CD14-positive monocyte (primary cell): ENCODE measurements around the gene CDC42EP4. TPM values are rescaled to one million over a fixed set of nuclear protein-coding genes. Genes with fewer than 3 reads are reported as not detected.

Source experiments
- DNase-seq, 3 donors: peaks; one replicate each; pipeline ENCODE4 v3.0.0-alpha.2; 2011 to 2022
- H2AFZ ChIP-seq: 2 replicates; pipeline ENCODE4 v1.6.0; 2012; ENCODE audit warnings: mild to moderate bottlenecking, low read depth, low read length, inconsistent platforms; ENCODE audit not compliant: insufficient read depth, poor library complexity, severe bottlenecking
- H3K27ac ChIP-seq, 2 donors: 1 replicate in 1 of 2; 2 replicates in 1 of 2; pipeline ENCODE4 v1.5.1; 2012 to 2013; ENCODE audit warnings: low read length in 2 of 2, control low read depth in 1 of 2, inconsistent platforms in 1 of 2, low read depth in 1 of 2, mild to moderate bottlenecking in 1 of 2
- H3K27me3 ChIP-seq, 2 donors: one replicate each; pipeline versions ENCODE4 v1.6.0 to v1.6.1; 2011 to 2013; ENCODE audit warnings: low read length in 2 of 2; ENCODE audit not compliant: control insufficient read depth in 2 of 2, insufficient read depth in 2 of 2
- H3K36me3 ChIP-seq, 2 donors: replicated peaks in 1 of 2; 1 replicate in 1 of 2; 2 replicates in 1 of 2; pipeline versions ENCODE4 v1.5.1 to v1.6.1; 2012 to 2013; ENCODE audit warnings: low read length in 2 of 2, control low read depth in 1 of 2, inconsistent platforms in 1 of 2, mild to moderate bottlenecking in 1 of 2; ENCODE audit not compliant: insufficient read depth in 2 of 2, control insufficient read depth in 1 of 2
- H3K4me1 ChIP-seq, 2 donors: 1 replicate in 1 of 2; 2 replicates in 1 of 2; pipeline versions ENCODE4 v1.5.1 to v1.6.1; 2012 to 2013; ENCODE audit warnings: low read length in 2 of 2, control low read depth in 1 of 2, inconsistent platforms in 1 of 2, mild to moderate bottlenecking in 1 of 2, moderate library complexity in 1 of 2; ENCODE audit not compliant: insufficient read depth in 2 of 2, control insufficient read depth in 1 of 2
- H3K4me2 ChIP-seq: replicated peaks from 2 replicates; pipeline ENCODE3; 2012; ENCODE audit warnings: low read length, moderate library complexity, mild to moderate bottlenecking; ENCODE audit not compliant: poor library complexity, severe bottlenecking; ENCODE audit errors: extremely low read depth
- H3K4me3 ChIP-seq, 3 experiments: fragments of 200-600 bp in 1 of 3; sonication (generic) in 1 of 3; replicated peaks in 1 of 3; 1 replicate in 2 of 3; 2 replicates in 1 of 3; pipeline ENCODE4 v1.5.1; 2011 to 2013; ENCODE audit warnings: low read length in 3 of 3, mild to moderate bottlenecking in 3 of 3, control low read depth in 2 of 3, low read depth in 2 of 3, inconsistent platforms in 1 of 3, moderate library complexity in 1 of 3
- H3K79me2 ChIP-seq: 2 replicates; pipeline ENCODE4 v1.6.0; 2012; ENCODE audit warnings: mild to moderate bottlenecking, control low read depth, inconsistent platforms, low read length, moderate library complexity; ENCODE audit not compliant: insufficient read depth
- H3K9ac ChIP-seq: 2 replicates; pipeline ENCODE4 v1.6.0; 2017; ENCODE audit warnings: low read length, mild to moderate bottlenecking; ENCODE audit not compliant: insufficient read depth, poor library complexity, severe bottlenecking
- H3K9me3 ChIP-seq, 2 donors: replicated peaks in 1 of 2; 1 replicate in 1 of 2; 2 replicates in 1 of 2; pipeline versions ENCODE4 v1.5.1 to v1.6.1; 2012 to 2013; ENCODE audit warnings: low read length in 2 of 2, control low read depth in 1 of 2; ENCODE audit not compliant: control insufficient read depth in 1 of 2, insufficient read depth in 1 of 2
- H4K20me1 ChIP-seq: 2 replicates; pipeline ENCODE4 v1.6.0; 2012; ENCODE audit warnings: mild to moderate bottlenecking, low read length, control low read depth, moderate library complexity; ENCODE audit not compliant: insufficient read depth
- H3K27ac Mint-ChIP-seq, 7 donors: one replicate each; pipeline ENCODE4 v1.8.0; 2020; ENCODE audit warnings: mild to moderate bottlenecking in 7 of 7, mixed read lengths in 7 of 7, moderate library complexity in 6 of 7, inconsistent platforms in 2 of 7
- H3K27me3 Mint-ChIP-seq, 3 donors: one replicate each; pipeline ENCODE4 v1.8.0; 2021 to 2022; ENCODE audit warnings: low read depth in 3 of 3, mild to moderate bottlenecking in 3 of 3, mixed read lengths in 3 of 3, moderate library complexity in 3 of 3, inconsistent platforms in 1 of 3
- H3K36me3 Mint-ChIP-seq, 2 donors: one replicate each; pipeline ENCODE4 v1.8.0; 2020; ENCODE audit warnings: mixed read lengths in 2 of 2, inconsistent platforms in 1 of 2, mild to moderate bottlenecking in 1 of 2
- H3K4me1 Mint-ChIP-seq: one replicate; pipeline ENCODE4 v1.8.0; 2020; ENCODE audit warnings: mild to moderate bottlenecking, mixed read lengths
- H3K4me3 Mint-ChIP-seq, 2 donors: one replicate each; pipeline ENCODE4 v1.8.0; 2020; ENCODE audit warnings: mild to moderate bottlenecking in 2 of 2, mixed read lengths in 2 of 2, moderate library complexity in 1 of 2
- H3K9me3 Mint-ChIP-seq, 7 donors: one replicate each; pipeline ENCODE4 v1.8.0; 2020 to 2022; ENCODE audit warnings: mixed read lengths in 7 of 7, mild to moderate bottlenecking in 6 of 7, moderate library complexity in 6 of 7, inconsistent platforms in 2 of 7
- CTCF ChIP-seq: fragments of 200-600 bp; IDR thresholded peaks from one replicate; pipeline ENCODE4 v1.8.0; 2022; ENCODE audit warnings: antibody characterized with exemption, mild to moderate bottlenecking
- WGBS: methylation state at CpG from one replicate; pipeline ENCODE4 v1.1.5; 2013; ENCODE audit warnings: missing lambda C conversion rate; ENCODE audit not compliant: insufficient coverage; 5-methylcytosine and 5-hydroxymethylcytosine counted together
- intact Hi-C, 2 donors: fragments of 100-400 bp; cut with micrococcal nuclease; formaldehyde crosslinking; loops; one replicate each; pipeline versions ENCODE4 v1.15.0 to v1.15.1; 2023
- polyA plus RNA-seq, 3 donors: library from polyadenylated mRNA; depleted of rRNA in 1 of 3; unstranded in 2 of 3; stranded (reverse) in 1 of 3; fragments of 300-500 nt in 2 of 3; fragments of >200 nt in 1 of 3; fragmentation: Illumina TruSeq in 2 of 3; gene quantifications; 1 replicate in 2 of 3; 2 replicates in 1 of 3; pipeline ENCODE4 v1.2.3, GENCODE V29; 2012 to 2021

Gene CDC42EP4
- polyA plus RNA-seq, 3 donors = 6.4 to 12.7 (median 6.6) TPM

GRCh38 chr17:73278465-73279453 lies 33.0 kb downstream of the CDC42EP4 start:
- Mint-ChIP-seq H3K9me3 (peaks cover 0 to 1% (median 0%) of the 10 kb centered on the region in 7 donors), H3K4me1 (no peaks in the 10 kb centered on the region), H3K27ac (peak overlapping the region in 1 of 7 donors; percentile 26), H3K27me3 (peaks cover 0 to 7% (median 5%) of the 10 kb centered on the region in 3 donors), H3K4me3 (no peak overlapping the region), H3K36me3 (peaks cover 5 to 12% of the 10 kb centered on the region in 2 donors)
- Histone ChIP-seq H2AFZ (no peak overlapping the region), H3K36me3 (no peaks in the 10 kb centered on the region), H3K4me1 (no peaks in the 10 kb centered on the region), H3K27ac (no peak overlapping the region), H3K4me2 (no peak overlapping the region), H3K27me3 (no peaks in the 10 kb centered on the region), H3K9ac (no peak overlapping the region), H3K9me3 (no peaks in the 10 kb centered on the region), H3K79me2 (no peaks in the 10 kb centered on the region), H3K4me3 (no peak overlapping the region), H4K20me1 (no peaks in the 10 kb centered on the region)
- DNase-seq = no peak
- intact Hi-C loops = no loop called here
- TF ChIP-seq CTCF = no peak
- WGBS = 97% methylated on average over 5 of the region's 14 CpGs

GRCh38 chr17:73278049-73278464 lies 33.7 kb downstream of the CDC42EP4 start:
- intact Hi-C loops = no loop called here
- DNase-seq = no peak
- Mint-ChIP-seq H3K36me3 (peaks cover 2 to 5% of the 10 kb centered on the region in 2 donors), H3K27me3 (peaks cover 0 to 7% (median 7%) of the 10 kb centered on the region in 3 donors), H3K9me3 (peaks cover 0 to 1% (median 0%) of the 10 kb centered on the region in 7 donors), H3K4me1 (no peaks in the 10 kb centered on the region), H3K4me3 (no peak overlapping the region), H3K27ac (no peak overlapping the region)
- no peak for TF ChIP-seq CTCF
- H4K20me1 ChIP-seq = no peaks in the 10 kb centered on the region
- no peaks in the 10 kb centered on the region for H3K79me2 ChIP-seq
- H3K36me3 ChIP-seq = no peaks in the 10 kb centered on the region
- H3K27me3 ChIP-seq = no peaks in the 10 kb centered on the region
- no peak overlapping the region for H3K27ac ChIP-seq
- H3K4me1 ChIP-seq = no peaks in the 10 kb centered on the region
- WGBS = 83% methylated on average over 6 of the region's 7 CpGs
- no peak overlapping the region for H3K9ac ChIP-seq
- no peak overlapping the region for H3K4me2 ChIP-seq
- H2AFZ ChIP-seq = no peak overlapping the region
- no peaks in the 10 kb centered on the region for H3K9me3 ChIP-seq
- H3K4me3 ChIP-seq = no peak overlapping the region
